Measurements from ENCODE around the gene CDC20B.

CDC20B gene, protein sequence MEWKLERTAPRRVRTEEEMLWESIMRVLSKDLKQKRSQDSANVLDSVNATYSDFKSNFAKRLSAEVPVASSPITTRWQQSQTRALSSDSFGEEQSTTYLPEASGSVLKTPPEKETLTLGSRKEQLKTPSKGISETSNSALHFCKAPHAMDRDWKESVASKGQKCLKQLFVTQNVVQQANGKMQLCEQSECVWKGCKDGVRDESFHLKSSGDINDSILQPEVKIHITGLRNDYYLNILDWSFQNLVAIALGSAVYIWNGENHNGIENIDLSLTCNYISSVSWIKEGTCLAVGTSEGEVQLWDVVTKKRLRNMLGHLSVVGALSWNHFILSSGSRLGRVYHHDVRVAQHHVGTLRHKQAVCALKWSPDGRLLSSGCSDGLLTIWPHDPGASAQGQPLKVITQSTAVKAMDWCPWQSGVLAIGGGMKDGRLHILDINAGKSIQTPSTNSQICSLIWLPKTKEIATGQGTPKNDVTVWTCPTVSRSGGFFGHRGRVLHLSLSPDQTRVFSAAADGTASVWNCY

DNA sequence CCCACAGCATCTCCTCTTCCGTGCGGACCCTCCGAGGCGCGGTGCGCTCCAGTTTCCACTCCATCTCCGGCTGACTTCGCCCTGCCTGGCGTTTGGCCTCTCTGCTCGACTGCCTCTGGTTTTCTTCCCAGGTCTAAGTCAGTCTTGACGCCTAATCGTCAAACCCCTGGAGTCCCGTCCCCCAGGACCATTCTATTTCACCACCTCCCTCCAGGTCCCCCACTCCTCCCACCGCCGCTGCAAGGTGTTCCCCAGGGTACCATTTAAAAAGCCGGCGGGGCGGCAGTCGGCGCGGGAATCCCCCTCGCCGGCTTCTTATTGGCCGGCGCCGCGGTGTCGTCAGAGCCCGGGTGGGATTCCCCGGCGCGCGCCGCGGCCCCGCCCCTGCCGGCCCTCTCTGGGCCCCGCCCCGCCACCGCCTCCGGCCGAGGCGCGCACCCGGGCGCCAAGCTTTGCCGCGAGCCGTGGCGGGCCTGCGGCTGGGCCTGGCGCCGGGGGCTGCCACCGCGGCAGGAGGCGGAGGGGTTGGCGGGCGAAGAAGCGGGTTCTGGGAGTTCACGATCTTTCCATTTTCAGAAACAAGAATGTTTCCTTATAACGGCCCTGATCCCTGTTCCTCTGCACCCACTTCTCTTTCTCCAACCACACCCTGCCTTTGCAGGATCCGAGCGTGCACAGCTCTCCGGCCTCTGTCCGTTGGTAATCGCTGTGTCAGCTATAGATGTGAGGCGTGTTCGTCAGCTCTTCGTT is at the start of gene CDC20B:
Gene CDC20B (minus strand): TSS at position 241 of the 750 bp plus-strand sequence. CDS start 177 bp downstream, at position 64.
- Histone ChIP-seq H3K36me3 (ENCODE audit: insufficient read depth, low read length) (no peaks in the 10 kb centered on the region), H3K27me3 (ENCODE audit: control insufficient read depth in 1 of 2, insufficient read depth in 2 of 2, low read length in 2 of 2) (peaks cover 51 to 53% of the 10 kb centered on the region in 2 donors), H3K27ac (ENCODE audit: low read depth, low read length) (no peak within 1 kb of the TSS), H3K4me3 (ENCODE audit: low read depth in 1 of 2, low read length in 2 of 2) (peak within 1 kb of the TSS; percentile 50 to 76), H3K9ac (ENCODE audit: low read length) (no peak within 1 kb of the TSS), H3K4me1 (ENCODE audit: insufficient read depth, low read length) (peaks cover 22% of the 10 kb centered on the region), H3K9me3 (ENCODE audit: low read length) (no peaks in the 10 kb centered on the region)

DNA sequence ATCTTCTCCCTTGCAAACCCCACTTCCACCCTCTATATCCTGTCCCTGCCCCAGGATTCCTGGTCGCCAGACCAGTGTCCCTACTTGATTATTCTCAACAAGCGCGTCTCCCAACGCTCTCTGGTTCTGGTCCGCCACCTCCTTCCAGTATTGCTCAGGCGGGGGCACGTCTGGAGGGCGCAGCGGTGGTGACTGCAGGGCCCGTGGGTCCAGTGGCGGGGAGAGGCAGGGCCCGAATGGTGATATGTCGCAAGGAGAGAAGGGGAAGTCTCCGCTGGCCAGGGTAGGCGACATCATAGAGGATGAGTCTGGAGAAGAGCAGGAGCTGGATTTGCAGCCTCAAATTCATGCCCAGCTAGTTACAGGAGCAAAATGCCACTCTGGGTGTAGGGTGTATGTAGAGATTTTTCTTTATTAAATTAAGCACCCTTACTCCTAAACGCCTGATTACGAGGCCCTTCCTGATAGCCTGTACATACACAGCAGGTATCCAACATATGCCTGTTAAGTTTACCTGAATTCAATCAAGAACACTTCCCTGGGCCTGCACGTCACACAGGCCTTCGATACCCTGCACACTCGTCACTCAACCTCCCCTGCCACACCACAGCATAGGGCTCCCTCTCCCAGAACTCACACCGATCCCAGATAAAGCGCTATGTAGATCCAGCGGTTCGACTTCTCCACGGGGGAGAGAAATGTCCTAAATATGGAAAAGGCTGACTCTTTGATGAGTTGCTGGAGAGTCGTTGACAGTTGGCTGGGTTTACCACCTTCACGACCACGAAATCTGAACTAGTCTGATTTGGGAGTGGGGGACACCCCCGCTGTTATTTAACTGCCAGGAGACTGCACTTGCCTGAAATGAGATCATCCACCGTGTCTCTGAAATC is 49.4 kb upstream of the CDC20B start:
- Histone ChIP-seq H3K9ac (ENCODE audit: low read length) (no peak overlapping the region), H3K36me3 (ENCODE audit: insufficient read depth, low read length) (no peaks in the 10 kb centered on the region), H3K4me1 (ENCODE audit: insufficient read depth, low read length) (peaks cover 10% of the 10 kb centered on the region), H3K9me3 (ENCODE audit: low read length) (peaks cover 6% of the 10 kb centered on the region), H3K27ac (ENCODE audit: low read depth, low read length) (no peak overlapping the region), H3K4me3 (ENCODE audit: low read depth in 1 of 2, low read length in 2 of 2) (no peak overlapping the region), H3K27me3 (ENCODE audit: control insufficient read depth in 1 of 2, insufficient read depth in 2 of 2, low read length in 2 of 2) (peaks cover 66 to 79% of the 10 kb centered on the region in 2 donors)

DNA sequence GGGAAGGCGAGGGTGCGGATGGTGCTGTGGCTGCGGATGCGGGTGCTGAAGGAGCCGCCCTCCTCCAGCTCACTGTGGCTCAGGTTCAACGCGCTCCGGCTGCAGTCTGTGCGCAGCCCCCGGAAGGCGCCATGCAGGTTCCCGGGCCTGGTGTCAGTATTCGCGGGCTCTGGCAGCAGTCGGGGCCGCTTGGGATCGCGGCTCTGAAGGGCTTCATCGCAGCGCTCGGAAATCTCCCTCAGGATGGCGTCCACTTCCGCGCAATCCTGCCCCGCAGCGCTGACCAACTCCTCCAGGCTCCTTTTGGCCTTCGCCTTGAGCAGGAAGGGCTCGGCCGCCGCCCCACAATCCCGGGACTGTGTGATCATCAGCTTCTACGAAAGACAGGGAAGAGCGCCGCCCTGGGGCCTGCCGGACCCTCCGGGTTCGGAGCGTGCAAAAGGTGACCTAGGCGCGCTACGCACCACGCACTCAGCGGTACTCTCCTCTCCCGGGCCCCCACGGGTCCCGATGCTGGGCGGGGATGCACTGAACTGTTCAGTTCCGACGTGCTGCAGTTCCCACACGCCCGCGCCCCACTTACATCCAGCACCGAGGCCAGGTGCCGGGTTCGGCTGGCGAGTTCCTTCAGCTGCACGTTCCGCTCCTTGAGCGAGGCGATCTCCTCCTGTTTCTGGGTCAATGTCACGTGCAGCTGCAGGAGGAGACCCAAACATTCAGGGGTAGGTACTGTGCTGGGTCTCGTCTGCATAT is 47.6 kb upstream of the CDC20B start:
- Histone ChIP-seq H3K9ac (ENCODE audit: low read length) (no peak overlapping the region), H3K36me3 (ENCODE audit: insufficient read depth, low read length) (no peaks in the 10 kb centered on the region), H3K4me3 (ENCODE audit: low read depth in 1 of 2, low read length in 2 of 2) (peak overlapping the region; percentile 26 to 27), H3K4me1 (ENCODE audit: insufficient read depth, low read length) (peaks cover 10% of the 10 kb centered on the region), H3K9me3 (ENCODE audit: low read length) (peaks cover 6% of the 10 kb centered on the region), H3K27me3 (ENCODE audit: control insufficient read depth in 1 of 2, insufficient read depth in 2 of 2, low read length in 2 of 2) (peaks cover 55 to 62% of the 10 kb centered on the region in 2 donors), H3K27ac (ENCODE audit: low read depth, low read length) (no peak overlapping the region)

DNA sequence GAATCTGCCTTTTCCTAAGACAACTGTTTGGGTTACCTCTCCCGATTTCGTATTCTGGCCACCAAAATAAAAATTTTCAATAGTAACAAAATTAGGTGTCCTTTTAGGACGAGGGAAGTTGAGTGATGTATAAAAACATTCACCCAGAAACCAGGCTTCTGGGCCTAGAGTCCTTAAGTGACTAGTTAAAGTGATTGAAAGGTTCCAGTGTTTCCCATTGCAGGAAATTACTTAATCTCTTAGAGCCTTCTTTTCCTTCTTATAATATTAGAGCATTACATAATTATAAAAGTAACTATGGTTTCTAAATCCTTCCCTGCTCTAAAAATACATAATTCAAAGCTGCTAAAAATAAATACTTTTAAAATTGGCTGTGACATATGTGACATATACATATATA is 46.8 kb upstream of the CDC20B start:
- Histone ChIP-seq H3K9ac (ENCODE audit: low read length) (no peak overlapping the region), H3K4me1 (ENCODE audit: insufficient read depth, low read length) (peaks cover 10% of the 10 kb centered on the region), H3K36me3 (ENCODE audit: insufficient read depth, low read length) (no peaks in the 10 kb centered on the region), H3K9me3 (ENCODE audit: low read length) (peaks cover 3% of the 10 kb centered on the region), H3K27ac (ENCODE audit: low read depth, low read length) (no peak overlapping the region), H3K4me3 (ENCODE audit: low read depth in 1 of 2, low read length in 2 of 2) (no peak overlapping the region), H3K27me3 (ENCODE audit: control insufficient read depth in 1 of 2, insufficient read depth in 2 of 2, low read length in 2 of 2) (peaks cover 46 to 54% of the 10 kb centered on the region in 2 donors)

DNA sequence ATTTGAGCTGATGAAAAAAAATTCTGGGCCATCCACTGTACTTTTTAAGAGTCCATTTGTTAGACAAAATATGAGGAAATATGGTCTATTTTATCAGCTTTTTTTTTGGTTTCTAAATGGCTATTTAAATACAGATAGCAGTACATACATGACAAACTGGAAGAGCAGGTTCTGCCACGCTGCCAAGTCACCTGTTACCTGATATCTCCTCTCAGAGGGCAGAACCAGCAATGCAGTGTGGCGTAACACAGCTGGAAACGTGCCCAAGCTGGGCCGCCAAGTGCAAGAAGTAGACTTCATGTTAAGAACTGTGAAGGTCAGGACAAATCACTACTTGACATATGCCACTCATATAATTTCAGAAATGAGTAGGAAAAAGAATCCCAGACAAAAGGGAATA is 46.0 kb upstream of the CDC20B start:
- no peaks in the 10 kb centered on the region for H3K9me3 ChIP-seq (ENCODE audit: low read length)
- no peak overlapping the region for H3K4me3 ChIP-seq (ENCODE audit: low read depth in 1 of 2, low read length in 2 of 2)
- peaks cover 38 to 46% of the 10 kb centered on the region in 2 donors for H3K27me3 ChIP-seq (ENCODE audit: control insufficient read depth in 1 of 2, insufficient read depth in 2 of 2, low read length in 2 of 2)
- H3K27ac ChIP-seq (ENCODE audit: low read depth, low read length) = no peak overlapping the region
- H3K9ac ChIP-seq (ENCODE audit: low read length) = no peak overlapping the region
- H3K36me3 ChIP-seq (ENCODE audit: insufficient read depth, low read length) = no peaks in the 10 kb centered on the region
- peaks cover 10% of the 10 kb centered on the region for H3K4me1 ChIP-seq (ENCODE audit: insufficient read depth, low read length)

DNA sequence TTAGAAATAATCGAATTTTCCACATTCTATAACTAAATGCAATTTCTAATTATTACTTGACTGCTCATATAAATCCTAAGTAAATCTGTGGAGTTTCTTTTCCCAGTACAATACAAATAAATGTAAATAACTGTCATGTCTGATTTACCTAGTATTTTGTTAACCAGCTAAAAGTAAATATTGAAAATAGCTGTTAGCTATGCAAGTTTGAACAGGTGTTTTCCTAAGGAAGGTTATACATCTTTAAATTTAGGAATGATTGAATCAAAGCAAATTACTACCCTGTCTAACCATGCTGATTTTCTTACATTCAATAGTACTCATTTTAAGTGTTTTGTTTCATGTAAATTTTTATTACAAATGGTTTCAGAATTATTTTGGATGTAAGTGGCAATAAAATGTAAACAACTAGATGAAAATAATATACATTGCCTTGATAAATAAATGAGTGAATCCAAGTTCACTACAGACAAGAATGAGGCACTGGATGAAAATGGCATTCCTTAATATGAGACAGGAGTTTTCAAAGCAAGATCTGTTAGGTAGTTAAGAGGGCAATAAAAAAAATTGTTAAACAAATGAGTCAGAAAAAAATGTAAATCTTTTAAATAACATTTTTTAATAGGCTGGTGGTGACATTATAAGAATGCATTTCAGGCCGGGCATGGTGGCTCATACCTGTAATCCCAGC is 38.4 kb upstream of the CDC20B start:
- no peak overlapping the region for H3K4me3 ChIP-seq (ENCODE audit: low read depth in 1 of 2, low read length in 2 of 2)
- H3K9ac ChIP-seq (ENCODE audit: low read length) = no peak overlapping the region
- H3K9me3 ChIP-seq (ENCODE audit: low read length) = no peaks in the 10 kb centered on the region
- no peaks in the 10 kb centered on the region for H3K27me3 ChIP-seq (ENCODE audit: control insufficient read depth in 1 of 2, insufficient read depth in 2 of 2, low read length in 2 of 2)
- H3K36me3 ChIP-seq (ENCODE audit: insufficient read depth, low read length) = no peaks in the 10 kb centered on the region
- H3K27ac ChIP-seq (ENCODE audit: low read depth, low read length) = no peak overlapping the region
- no peaks in the 10 kb centered on the region for H3K4me1 ChIP-seq (ENCODE audit: insufficient read depth, low read length)

DNA sequence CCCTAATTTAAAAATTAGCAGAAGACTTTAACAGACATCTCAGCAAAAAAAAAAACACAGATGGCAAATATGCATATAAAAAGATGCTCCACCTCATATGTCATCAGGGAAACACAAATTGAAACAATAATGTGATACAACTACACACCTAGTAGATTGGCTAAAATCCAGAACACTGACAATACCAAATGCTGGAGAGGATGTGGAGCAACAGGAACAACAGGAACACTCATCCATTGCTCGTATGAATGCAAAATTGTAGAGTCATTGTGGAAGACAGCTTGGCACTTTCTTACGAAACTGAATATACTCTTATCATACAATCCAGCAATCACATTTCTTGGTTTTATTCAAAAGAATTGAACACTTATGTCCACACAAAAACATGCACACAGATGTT is 32.0 kb upstream of the CDC20B start:
- Histone ChIP-seq H3K27ac (ENCODE audit: low read depth, low read length) (no peak overlapping the region), H3K36me3 (ENCODE audit: insufficient read depth, low read length) (no peaks in the 10 kb centered on the region), H3K27me3 (ENCODE audit: control insufficient read depth in 1 of 2, insufficient read depth in 2 of 2, low read length in 2 of 2) (no peaks in the 10 kb centered on the region), H3K9ac (ENCODE audit: low read length) (no peak overlapping the region), H3K4me1 (ENCODE audit: insufficient read depth, low read length) (no peaks in the 10 kb centered on the region), H3K4me3 (ENCODE audit: low read depth in 1 of 2, low read length in 2 of 2) (no peak overlapping the region), H3K9me3 (ENCODE audit: low read length) (no peaks in the 10 kb centered on the region)

DNA sequence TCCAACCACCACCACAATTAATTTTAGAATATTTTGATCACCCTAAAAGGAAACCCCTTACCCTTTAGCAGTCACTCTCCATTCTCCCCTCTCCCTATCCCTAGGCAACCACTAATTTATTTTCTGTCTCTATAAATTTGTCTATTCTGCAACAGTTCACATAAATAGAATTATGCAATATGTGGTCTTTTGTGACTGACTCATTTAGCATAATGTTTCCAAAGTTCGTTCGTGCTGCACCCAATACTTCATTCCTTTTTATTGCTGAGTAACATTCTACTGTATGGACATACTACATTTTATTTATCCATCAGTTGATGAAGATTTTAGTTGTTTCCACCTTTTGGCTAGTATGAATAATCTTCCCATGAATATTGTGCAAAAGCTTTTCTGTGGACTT is 18.2 kb upstream of the CDC20B start:
- H3K27ac ChIP-seq (ENCODE audit: low read depth, low read length) = no peak overlapping the region
- H3K9ac ChIP-seq (ENCODE audit: low read length) = no peak overlapping the region
- H3K4me1 ChIP-seq (ENCODE audit: insufficient read depth, low read length) = no peaks in the 10 kb centered on the region
- H3K4me3 ChIP-seq (ENCODE audit: low read depth in 1 of 2, low read length in 2 of 2) = no peak overlapping the region
- H3K27me3 ChIP-seq (ENCODE audit: control insufficient read depth in 1 of 2, insufficient read depth in 2 of 2, low read length in 2 of 2) = peaks cover 0 to 6% of the 10 kb centered on the region in 2 donors
- H3K36me3 ChIP-seq (ENCODE audit: insufficient read depth, low read length) = no peaks in the 10 kb centered on the region
- no peaks in the 10 kb centered on the region for H3K9me3 ChIP-seq (ENCODE audit: low read length)

DNA sequence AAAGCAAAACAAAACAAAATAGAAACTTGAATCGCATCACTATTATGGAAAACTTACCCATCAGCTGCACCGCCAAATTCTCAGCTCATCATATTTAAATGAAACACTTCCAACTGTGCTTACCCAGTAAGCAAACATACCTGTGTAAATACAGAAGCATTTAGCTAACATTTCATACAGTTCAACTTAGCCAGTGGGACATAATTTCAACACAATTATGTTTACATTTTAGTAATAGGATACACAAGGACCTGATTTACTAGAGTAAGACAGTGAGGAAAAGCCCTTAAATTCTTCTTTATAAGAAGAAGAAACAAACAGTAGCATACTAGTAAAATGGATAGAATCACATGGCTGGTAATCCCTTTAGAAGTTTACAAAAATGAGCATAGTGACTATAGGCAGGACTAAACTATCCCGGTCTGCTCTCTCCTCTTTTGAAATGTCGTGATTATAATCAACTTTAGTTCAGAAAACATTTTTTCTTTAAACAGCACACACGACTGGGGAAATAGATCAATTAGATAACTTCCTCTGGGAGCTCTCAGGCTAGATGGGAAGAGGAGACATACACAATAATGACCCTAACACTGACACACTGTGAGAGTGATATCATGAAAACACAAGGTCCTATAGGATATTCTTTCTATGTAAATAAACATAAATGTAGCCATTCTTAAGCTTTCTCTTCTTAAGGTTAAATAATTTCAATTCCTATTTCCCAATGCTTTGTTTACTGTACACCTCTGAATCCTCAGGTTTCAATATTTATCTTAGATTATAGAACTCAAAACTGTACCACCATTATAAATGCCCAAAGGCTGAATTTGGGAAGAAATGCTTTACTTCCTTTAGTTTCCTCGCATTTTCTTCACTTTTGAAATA is 15.9 kb upstream of the CDC20B start:
- H3K9me3 ChIP-seq (ENCODE audit: low read length) = no peaks in the 10 kb centered on the region
- H3K27ac ChIP-seq (ENCODE audit: low read depth, low read length) = no peak overlapping the region
- no peak overlapping the region for H3K4me3 ChIP-seq (ENCODE audit: low read depth in 1 of 2, low read length in 2 of 2)

More for the DNA sequence above, 15.9 kb upstream of the CDC20B start:
- Histone ChIP-seq H3K27me3 (ENCODE audit: control insufficient read depth in 1 of 2, insufficient read depth in 2 of 2, low read length in 2 of 2) (peaks cover 0 to 6% of the 10 kb centered on the region in 2 donors), H3K9ac (ENCODE audit: low read length) (no peak overlapping the region), H3K4me1 (ENCODE audit: insufficient read depth, low read length) (no peaks in the 10 kb centered on the region), H3K36me3 (ENCODE audit: insufficient read depth, low read length) (no peaks in the 10 kb centered on the region)
